Left kidney (tissue), 2 donors: ENCODE data around the gene QPCT. TPM values are rescaled to one million over a fixed set of nuclear protein-coding genes. Genes with fewer than 3 reads are reported as not detected.
"Not testable (repeated sequence)": the region's sequence is repeated elsewhere in the genome, so short reads cannot be mapped to it uniquely, and the experiment has no call there.

Source experiments
- DNase-seq: peaks from one replicate; pipeline ENCODE4 v3.0.0-alpha.2; 2013
- polyA plus RNA-seq: library from polyadenylated mRNA; unstranded; fragments of 120-200 nt; gene quantifications from one replicate; pipeline ENCODE4 v1.2.1, GENCODE V29; 2013; ENCODE audit not compliant: insufficient read length

QPCT gene
- polyA plus RNA-seq, 1 donor = 13.2 TPM

DNA sequence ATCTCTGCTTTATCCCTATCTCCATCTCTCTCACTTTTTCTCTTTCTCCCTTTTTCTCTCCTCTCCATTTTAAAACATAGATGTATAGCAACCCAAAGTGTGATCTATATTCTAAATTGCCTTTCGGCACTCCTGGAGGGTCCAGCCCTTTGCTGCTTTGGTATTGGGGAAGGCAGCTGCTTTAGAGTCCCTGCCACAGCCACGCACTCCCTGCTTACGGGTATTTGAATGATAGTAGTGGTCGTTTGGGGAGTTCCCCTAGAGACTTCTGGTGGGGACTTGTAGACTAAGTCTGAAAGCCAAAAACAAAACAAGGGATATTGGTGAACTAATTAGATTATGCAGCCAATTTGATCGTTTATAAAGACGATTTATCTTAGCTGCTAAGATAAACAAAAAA lies 11.9 kb downstream of the QPCT start:
- no peak for DNase-seq

- DNase-seq = no peak
These were observed 12.6 kb downstream of the QPCT start for GRCh38 chr2:37357069-37357468.

- no peak for DNase-seq
These were observed 13.1 kb downstream of the QPCT start for GRCh38 chr2:37357530-37357929.

DNA sequence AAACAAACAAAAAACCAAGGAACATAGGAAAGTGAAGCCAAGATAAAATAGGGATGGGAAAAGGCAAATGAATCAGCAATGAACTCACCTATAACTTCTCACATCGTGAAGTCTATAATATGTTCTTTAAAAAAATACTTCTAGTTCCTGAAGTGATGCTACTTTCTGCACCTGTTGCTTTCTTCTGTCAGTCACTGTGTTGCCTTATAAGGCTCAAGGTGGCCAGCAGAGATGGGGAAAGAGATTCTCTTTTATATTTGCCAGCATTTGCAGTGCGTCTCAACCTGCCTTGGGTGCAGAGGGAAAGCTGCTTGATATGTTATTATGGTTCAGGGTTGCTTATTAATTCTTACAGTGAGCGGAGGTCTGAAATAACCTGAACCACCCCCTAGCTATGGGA lies 14.0 kb downstream of the QPCT start:
- no peak for DNase-seq

DNA sequence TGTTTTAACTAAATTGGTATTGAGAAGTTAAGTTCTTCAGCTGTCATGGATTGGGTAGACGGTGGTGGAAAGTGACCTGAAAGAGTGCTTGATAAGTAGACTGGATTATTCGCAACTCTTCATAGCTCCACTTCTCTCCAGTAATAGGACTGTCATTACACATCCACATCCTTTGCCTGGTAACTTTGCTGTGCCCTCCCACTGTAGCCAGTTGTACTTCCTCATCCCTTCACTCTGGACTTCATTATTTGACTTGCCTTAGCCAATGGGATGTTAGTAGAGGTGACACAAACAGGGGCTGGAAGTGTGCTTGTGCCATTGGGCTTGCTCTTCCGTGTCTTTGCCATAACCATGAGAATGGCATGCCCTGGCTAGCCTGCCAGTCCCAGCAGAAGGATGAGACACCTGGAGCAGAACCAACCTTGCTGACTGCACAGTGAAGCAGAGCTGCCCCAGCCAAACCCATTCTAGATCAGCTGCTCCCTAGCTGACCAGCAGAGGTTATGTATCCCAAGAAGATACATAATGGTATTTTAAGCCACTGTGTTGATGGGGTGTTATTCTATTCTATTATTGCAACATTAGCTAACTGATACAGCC lies 16.9 kb downstream of the QPCT start:
- DNase-seq = no peak

- no peak for DNase-seq
These were observed 17.7 kb downstream of the QPCT start for GRCh38 chr2:37361994-37362698.

GRCh38 chr2:37364351-37364750 lies 19.9 kb downstream of the QPCT start:
- no peak for DNase-seq

DNA sequence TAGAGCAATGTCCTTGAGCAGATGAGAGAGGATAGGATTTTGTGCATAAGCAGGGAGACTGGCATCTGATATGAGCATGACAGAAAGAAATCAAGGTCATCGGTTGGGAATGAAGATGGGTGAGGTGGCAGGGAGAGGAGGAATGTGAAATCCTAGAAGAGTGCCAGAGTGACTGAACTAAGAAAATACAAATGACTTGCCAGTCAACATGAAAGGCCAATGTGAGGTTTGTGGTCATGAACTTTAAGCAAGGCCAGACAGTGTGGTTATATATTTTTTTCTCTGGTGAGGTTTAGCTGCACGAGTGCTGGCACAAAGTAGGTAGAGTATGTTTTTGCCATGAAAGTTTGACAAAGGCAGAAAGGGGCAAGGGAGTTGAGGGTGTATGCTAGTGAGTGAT lies 21.2 kb downstream of the QPCT start:
- DNase-seq = no peak

DNA sequence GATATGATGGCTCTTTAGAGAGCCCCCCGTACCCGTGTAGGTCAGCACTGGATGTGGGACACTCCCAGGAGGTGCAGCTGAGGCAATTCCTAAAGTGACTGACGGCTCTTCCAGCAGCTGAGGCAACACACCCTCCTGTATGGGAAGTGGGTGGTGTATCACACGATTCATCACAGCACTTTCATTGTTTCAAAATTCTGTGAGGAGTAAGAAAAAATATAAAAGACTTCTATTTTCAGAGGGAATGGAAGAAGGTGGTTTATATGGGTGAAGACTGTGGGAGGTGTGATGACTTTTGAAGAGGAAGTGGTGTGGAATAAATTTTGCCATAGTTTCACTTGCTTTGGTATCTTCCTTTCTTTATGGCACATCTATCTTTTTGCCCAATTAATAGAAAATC lies 22.3 kb downstream of the QPCT start:
- DNase-seq = no peak

DNA sequence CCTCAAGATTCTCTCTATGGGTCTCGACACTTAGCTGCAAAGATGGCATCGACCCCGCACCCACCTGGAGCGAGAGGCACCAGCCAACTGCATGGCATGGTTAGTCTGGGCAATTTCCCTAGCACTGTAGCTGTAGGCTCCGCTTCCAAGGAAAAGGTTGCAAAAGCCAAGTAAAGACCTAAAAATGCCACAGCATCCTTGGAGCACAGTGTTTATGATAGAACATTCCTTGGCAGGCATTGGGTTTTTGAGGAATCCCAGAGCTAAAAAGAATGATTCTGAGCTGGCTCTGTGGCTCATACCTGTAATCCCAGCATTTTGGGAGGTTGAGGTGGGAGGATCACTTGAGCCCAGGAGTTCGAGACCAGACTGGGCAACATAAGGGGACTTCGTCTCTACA lies 22.9 kb downstream of the QPCT start:
- no peak for DNase-seq

DNA sequence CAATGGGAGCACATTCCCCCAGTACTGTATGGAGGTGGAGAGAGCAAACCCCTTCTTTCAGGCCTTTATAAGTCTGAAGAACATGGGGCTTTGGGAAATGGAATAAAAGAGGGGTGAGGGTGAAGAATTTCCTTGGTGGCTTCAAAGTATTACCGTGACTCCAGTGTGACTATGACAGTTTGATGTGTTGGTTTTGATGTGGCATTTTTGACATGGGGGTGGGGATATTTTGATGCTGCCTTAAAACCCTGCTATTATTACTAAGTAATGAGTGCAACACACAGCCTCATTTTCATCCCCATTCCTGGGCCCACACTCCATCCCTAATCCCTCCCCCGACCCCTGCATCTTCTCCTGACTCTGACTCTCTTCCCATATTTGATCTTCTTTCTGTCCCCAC lies 23.6 kb downstream of the QPCT start:
- DNase-seq = no peak

DNA sequence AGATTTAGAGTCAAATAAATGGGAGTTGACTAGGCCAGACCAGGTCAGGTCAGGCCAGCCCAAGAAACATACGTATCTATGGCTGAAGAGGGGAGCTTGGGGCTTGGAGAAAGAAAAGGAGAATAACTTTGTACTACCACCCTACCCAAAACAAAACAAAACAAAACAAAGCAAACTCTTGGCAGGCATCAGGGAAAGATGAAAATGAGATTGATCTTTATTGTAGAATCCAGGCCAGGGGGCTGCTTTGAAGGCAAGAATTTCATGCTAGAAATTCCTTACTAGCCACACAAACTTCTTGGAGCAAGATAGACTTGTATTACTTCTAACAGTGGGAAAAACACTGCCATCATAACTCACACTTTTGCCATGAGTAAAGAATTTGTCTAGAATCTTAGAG lies 26.2 kb downstream of the QPCT start:
- DNase-seq = no peak

GRCh38 chr2:37372000-37372399 lies 27.6 kb downstream of the QPCT start:
- DNase-seq = no peak

DNA sequence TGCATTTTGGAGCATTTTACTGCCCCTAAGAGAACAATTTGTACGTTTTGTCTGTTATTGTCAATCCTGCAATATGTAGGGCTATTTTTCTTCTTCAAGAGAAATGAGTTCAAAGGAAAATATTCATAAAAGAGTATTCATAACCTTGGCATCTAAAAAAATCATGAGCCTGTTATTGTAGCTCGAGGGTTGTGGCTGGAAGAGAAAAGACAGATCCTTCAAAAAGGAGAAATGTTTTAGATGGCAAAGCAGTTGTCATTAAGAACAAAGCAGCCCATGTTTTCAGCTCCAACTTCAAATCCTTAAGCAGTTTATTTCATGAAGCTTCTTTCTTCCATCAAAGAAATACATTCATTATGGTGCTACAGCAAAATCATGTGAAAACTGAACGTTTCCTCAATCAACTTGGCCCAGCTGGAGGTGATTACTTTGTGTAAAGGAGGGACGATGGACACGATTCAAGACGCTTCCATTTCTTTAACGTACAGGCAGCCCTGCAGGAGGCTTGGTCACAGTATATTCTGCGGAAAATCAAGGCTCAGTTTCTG lies 31.4 kb downstream of the QPCT start:
- no peak for DNase-seq

DNA sequence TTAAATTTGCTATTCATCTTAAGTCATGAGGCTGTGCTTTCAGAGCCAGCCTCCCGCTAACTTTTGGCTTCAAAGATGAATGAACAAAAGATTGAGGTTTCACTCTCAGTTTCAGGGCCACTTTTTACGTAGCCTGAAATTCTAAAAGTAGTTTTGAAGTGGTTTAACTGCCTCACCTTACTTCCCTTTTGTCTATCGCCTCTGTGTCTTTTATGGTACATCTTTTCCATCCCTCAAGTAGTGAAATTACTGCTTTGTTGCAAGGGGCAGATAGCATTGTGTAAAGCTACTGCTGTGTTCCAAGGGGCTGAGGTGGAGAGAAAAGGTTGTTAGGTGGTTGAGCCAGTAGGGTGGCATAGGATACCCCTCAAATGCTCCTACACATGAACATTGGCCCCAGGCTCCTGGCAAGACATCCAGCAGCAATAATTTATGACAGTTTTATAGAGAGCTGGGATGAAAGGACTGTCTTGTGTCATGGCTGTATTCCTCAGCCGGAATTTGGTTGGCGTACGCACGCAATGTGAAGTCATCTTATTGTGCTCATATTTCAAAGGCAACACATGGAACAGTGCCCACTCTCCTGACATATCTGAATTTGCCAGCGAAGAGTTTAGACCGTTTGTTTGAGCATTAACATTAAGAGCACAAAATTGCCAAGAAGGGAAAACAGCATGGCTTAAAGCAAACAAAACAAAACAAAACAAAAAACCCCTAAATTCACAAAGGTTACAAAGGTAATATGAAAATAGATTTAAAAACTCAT lies 32.2 kb downstream of the QPCT start:
- no peak for DNase-seq

DNA sequence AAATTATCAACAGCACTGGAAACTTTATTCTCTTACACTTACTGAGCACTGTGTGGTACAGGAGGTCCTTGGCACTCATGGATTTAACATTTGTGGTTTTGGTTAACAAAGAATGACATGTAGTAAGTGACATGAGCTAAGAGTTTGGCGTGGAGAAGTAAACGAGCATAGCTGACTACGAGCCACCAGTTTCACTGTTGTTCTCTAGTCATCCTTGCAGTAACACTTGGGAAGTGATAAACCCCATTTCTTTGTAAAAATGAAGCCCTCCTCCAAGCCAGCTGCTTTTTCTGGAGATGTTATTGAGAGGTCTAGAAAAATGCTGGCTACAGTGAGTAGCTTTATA lies 32.7 kb downstream of the QPCT start:
- DNase-seq = no peak

DNA sequence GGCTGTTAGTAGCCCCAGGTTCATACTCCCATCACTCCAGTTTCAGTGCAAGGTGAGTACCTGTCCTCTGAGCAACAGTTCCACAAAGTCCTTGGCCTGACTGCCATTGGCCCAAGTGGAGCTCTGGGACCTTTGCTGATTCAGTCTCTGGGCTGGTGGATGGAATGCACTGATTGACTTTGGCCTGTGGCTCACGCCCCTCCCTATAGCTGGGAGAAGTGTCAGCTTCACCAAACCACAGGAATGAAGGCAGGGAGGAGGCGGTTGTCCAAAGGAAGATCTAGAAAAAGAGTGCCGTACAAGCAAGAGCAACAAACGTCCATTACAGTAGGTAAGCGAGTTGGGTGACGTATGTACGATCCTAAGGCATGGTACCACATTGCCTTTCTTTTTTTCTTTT lies 34.0 kb downstream of the QPCT start:
- no peak for DNase-seq

GRCh38 chr2:37379881-37380296 lies 35.5 kb downstream of the QPCT start:
- no peak for DNase-seq

DNA sequence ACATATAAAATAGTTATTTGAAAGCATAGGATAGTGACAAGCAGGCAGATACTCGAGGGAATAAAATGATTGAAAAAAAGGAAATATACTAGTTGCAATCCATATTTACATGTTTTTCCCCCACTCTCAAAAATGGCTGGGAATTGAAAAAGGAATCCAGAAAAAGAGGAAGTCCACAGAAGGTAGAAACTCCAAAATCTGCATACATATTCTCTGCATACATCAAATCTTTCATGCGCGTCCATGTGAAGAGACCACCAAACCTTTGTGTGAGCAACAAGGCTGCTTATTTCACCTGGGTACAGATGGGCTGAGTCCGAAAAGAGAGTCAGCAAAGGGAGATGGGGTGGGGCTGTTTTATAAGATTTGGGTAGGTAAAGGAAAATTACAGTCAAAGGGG lies 36.4 kb downstream of the QPCT start:
- not testable (repeated sequence) for DNase-seq

DNA sequence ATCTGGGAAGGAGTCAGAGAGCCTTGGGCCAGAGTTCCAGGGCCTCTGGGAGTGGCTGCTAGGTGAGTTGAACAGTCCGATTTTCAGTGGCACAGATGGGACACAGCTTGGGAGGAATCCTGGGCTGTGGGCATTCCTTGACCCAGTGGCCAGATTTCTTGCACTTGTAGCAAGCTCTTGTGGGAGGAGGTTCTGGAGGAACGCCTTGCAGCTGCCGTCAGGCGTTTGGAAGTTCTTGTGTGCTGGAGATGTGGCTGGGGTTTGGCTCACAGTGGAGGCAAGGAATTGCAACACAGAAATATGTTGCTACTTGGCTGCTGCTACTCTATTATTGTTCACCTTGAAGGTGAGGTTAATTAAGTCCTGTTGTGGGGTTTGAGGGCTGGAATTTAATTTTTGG lies 39.8 kb downstream of the QPCT start:
- not testable (repeated sequence) for DNase-seq

- DNase-seq = no peak
These were observed 42.9 kb downstream of the QPCT start for GRCh38 chr2:37387148-37387835.

DNA sequence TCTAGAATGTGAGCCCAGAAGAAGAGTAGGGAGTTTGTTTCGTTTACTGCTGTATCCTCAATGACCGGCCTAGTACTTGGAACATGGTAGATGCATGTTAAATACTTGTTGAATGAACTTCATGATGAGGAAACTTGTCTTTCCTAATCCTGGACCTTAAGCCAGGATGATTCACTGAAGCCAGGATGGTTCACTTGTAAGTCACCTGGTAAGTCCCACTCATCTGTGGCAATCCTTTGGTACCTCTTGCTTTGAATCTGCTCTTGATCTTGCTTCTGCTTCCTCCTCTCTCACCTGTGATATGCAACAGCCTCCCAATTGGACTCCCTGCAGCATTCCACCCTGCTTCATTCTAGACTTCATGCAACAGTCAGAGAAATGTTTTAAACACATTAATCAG lies 43.6 kb downstream of the QPCT start:
- no peak for DNase-seq

- no peak for DNase-seq
These were observed 45.0 kb downstream of the QPCT start for GRCh38 chr2:37389395-37389794.
